ENCODE results near the gene CHCHD3.

The CHCHD3 gene

DNA sequence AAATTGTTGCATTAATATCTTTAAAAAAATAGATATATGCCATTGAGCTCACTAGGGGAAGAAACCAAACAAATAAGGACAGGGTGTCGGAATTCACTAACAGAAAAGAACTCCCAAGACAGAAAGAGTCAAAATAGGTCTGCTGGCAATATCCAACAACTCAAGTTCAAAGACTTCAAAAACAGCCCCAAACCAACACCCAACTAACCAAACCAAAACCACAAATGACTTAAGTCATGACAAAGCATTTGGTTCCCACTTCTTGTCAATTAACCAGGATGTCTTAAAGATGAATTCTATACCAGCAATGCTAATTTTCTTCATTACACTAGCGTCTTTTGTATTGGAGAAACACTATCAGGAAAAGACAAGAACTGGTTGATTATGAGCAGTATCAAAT lies 256.7 kb downstream of the CHCHD3 start:
- Mint-ChIP-seq H3K4me1 (ENCODE audit: low read depth) (peaks cover 19% of the 10 kb centered on the region), H3K9me3 (ENCODE audit: low read depth) (no peaks in the 10 kb centered on the region), H3K27ac (no peak overlapping the region), H3K36me3 (peaks cover 25% of the 10 kb centered on the region), H3K4me3 (no peak overlapping the region), H3K27me3 (no peaks in the 10 kb centered on the region)

DNA sequence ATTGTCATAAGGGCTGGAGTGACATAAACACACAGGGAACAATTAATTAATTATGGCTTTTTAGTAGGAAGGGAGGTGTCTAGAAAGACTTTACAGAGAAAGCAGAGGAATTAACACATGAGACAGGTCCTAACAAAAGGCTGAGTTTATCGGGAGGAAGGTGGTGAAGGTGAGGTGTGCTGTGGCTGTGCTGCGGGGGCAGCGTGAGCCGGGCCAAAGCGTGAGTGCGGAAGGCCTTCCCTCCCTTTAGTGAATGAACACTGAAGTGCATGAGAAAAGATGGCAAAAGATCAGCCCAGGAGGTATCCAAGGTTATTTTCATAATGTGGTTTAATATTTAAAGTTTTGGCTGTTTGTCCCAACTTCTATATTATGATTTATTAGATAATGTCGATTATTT lies 262.2 kb downstream of the CHCHD3 start:
- no peaks in the 10 kb centered on the region for H3K4me1 Mint-ChIP-seq (ENCODE audit: low read depth)

GRCh38 chr7:132817949-132818348 lies 263.9 kb downstream of the CHCHD3 start:
- H3K4me1 Mint-ChIP-seq (ENCODE audit: low read depth) = no peaks in the 10 kb centered on the region
- no peak overlapping the region for H3K4me3 Mint-ChIP-seq
- no peaks in the 10 kb centered on the region for H3K27me3 Mint-ChIP-seq
- H3K9me3 Mint-ChIP-seq (ENCODE audit: low read depth) = peaks cover under 1% of the 10 kb centered on the region
- H3K27ac Mint-ChIP-seq = no peak overlapping the region
- peaks cover 15% of the 10 kb centered on the region for H3K36me3 Mint-ChIP-seq

More for the DNA sequence above, 262.2 kb downstream of the CHCHD3 start:
- Mint-ChIP-seq H3K36me3 (peaks cover 7% of the 10 kb centered on the region), H3K27ac (no peak overlapping the region), H3K9me3 (ENCODE audit: low read depth) (no peaks in the 10 kb centered on the region), H3K4me3 (no peak overlapping the region), H3K27me3 (no peaks in the 10 kb centered on the region)

DNA sequence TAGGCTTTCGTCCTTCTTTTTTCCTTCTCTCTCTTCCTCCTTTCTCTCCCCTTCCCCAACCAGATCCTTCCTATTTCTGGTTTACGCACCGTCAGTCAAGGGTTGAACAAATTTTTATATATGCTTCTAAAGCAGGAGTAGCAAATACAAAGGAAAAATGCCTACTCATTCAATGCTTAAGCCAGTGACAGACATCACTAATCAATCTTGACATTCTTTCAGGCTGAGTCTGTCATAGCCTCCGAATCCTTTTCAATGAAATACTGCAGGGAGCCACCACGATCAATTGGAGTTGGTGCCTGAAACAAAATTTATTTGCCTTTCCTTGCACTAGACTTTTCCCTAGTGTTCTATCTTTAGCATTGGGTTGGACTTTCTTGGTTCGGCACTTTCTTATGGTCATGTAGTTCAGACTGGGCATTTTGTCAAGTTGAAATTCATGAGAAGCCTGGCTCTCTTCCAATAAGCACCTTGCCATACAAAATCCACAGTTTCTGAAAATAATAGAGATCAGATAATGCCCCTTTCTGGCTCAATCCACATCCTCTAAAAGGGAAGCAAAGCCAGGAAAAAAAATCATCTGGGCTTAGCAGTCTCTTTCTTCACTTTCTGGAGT lies 266.1 kb downstream of the CHCHD3 start:
- H3K9me3 Mint-ChIP-seq (ENCODE audit: low read depth) = peaks cover 6% of the 10 kb centered on the region
- H3K27ac Mint-ChIP-seq = no peak overlapping the region
- H3K36me3 Mint-ChIP-seq = peaks cover 26% of the 10 kb centered on the region
- H3K4me3 Mint-ChIP-seq = no peak overlapping the region
- H3K27me3 Mint-ChIP-seq = no peaks in the 10 kb centered on the region
- H3K4me1 Mint-ChIP-seq (ENCODE audit: low read depth) = no peaks in the 10 kb centered on the region

DNA sequence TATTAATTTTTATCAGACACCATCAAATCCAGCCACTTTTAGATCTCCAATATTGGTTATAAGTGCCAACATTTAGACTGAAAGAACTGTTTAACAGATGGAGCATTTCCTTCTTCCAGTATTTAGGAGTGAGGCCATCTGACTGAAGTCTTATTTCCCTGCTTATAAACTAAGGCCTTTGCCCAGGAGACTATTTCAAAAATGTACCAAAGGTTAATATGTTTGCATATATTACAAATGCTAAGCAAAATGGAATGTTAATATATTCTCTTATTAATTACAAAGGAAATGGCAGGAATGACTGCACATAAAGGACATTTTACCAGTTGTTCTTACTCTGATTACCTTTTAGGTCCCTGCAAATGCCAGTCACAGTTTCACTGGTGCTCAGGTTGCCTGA lies 266.8 kb downstream of the CHCHD3 start:
- no peak overlapping the region for H3K27ac Mint-ChIP-seq
- H3K27me3 Mint-ChIP-seq = no peaks in the 10 kb centered on the region
- no peaks in the 10 kb centered on the region for H3K4me1 Mint-ChIP-seq (ENCODE audit: low read depth)
- H3K9me3 Mint-ChIP-seq (ENCODE audit: low read depth) = peaks cover 6% of the 10 kb centered on the region
- H3K4me3 Mint-ChIP-seq = no peak overlapping the region
- peaks cover 28% of the 10 kb centered on the region for H3K36me3 Mint-ChIP-seq

DNA sequence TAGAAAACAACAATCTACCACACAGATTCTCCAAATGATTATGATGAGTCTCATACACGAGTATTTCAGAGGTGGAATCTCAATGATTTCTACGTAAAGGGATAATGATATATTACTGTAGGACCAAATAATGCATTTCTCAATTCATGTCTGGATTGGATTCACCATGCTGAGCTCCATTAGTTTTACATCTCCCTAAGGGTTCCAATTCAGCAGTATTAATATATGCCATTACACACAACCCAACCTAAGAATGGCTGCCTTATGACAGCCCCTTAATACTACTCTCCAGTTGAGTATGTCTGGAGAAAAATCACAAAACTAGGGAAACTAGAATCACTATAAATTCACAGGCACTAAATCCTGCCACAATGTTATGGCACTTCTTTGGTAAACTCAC lies 271.3 kb downstream of the CHCHD3 start:
- Mint-ChIP-seq H3K36me3 (peaks cover 28% of the 10 kb centered on the region), H3K4me1 (ENCODE audit: low read depth) (no peaks in the 10 kb centered on the region), H3K9me3 (ENCODE audit: low read depth) (peaks cover 6% of the 10 kb centered on the region), H3K4me3 (no peak overlapping the region), H3K27me3 (no peaks in the 10 kb centered on the region), H3K27ac (no peak overlapping the region)

DNA sequence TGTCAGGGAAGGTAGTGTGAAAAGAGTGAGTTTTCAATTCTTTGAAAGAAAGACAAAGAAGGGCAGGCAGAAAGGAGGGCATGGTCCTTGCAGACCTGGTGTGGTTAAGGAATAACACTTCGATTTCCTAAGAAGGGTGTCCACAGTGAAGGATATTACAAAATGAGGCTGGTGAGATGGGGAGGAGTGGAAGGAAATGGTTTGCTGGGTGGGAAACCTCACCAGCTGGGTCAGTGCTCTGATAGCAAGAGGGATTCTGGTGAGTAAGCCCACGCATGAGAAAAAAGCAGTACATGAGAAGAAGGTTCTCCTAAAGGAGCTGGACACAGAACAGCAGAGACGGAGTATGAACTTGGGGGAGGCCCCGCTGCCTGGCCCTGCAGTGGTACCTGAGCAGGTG lies 275.1 kb downstream of the CHCHD3 start:
- Mint-ChIP-seq H3K4me3 (no peak overlapping the region), H3K27ac (no peak overlapping the region), H3K9me3 (ENCODE audit: low read depth) (no peaks in the 10 kb centered on the region)

DNA sequence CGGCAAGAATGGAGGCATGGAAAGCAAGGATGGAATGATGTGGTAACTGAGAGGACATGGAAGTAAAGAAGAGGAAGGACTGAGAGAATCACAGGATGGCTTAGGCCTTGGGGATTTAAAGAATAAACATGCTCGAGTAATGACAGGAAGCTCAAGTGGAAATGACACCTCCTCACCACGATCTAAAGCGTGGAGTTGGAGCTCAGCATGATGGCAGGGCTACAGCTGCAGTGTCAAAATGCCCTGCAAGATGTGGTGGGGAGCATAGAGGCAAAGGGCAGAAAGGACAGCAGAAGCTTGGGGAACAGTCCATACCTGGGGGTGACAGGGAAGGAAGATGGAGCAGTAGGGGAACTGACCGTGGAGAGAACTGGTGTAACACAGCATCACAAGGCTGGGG lies 276.1 kb downstream of the CHCHD3 start:
- no peaks in the 10 kb centered on the region for H3K9me3 Mint-ChIP-seq (ENCODE audit: low read depth)
- peaks cover 4% of the 10 kb centered on the region for H3K36me3 Mint-ChIP-seq
- H3K27me3 Mint-ChIP-seq = no peaks in the 10 kb centered on the region
- H3K4me1 Mint-ChIP-seq (ENCODE audit: low read depth) = no peaks in the 10 kb centered on the region
- no peak overlapping the region for H3K27ac Mint-ChIP-seq
- H3K4me3 Mint-ChIP-seq = no peak overlapping the region

More for the DNA sequence above, 275.1 kb downstream of the CHCHD3 start:
- no peaks in the 10 kb centered on the region for H3K4me1 Mint-ChIP-seq (ENCODE audit: low read depth)
- peaks cover 12% of the 10 kb centered on the region for H3K36me3 Mint-ChIP-seq
- H3K27me3 Mint-ChIP-seq = no peaks in the 10 kb centered on the region

- peaks cover 3% of the 10 kb centered on the region for H3K36me3 Mint-ChIP-seq
- no peaks in the 10 kb centered on the region for H3K27me3 Mint-ChIP-seq
- H3K4me1 Mint-ChIP-seq (ENCODE audit: low read depth) = peaks cover 2% of the 10 kb centered on the region
- no peak overlapping the region for H3K27ac Mint-ChIP-seq
- H3K4me3 Mint-ChIP-seq = no peak overlapping the region
- H3K9me3 Mint-ChIP-seq (ENCODE audit: low read depth) = no peaks in the 10 kb centered on the region
Observed at GRCh38 chr7:132804849-132805485, 276.9 kb downstream of the CHCHD3 start.

DNA sequence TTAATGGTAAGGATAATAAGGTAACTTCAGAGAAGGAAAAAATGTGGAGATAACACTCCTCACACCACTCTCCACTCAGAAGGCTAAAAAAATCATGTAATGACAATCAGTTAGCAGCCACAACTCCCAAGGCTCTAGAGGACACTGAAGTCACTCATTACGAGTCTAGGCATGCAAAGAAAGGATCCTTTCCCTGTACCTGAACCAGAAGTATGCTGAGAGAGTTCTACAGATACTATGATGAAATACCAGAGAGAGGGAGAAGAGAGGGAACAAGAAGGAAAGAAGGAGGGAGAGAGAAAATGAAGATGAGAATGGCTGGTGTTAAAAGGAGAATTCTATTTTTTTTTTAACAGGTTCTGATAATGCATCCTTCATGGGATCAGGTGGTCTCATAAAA lies 281.4 kb downstream of the CHCHD3 start:
- no peak overlapping the region for H3K27ac Mint-ChIP-seq
- H3K27me3 Mint-ChIP-seq = no peaks in the 10 kb centered on the region
- peaks cover 9% of the 10 kb centered on the region for H3K36me3 Mint-ChIP-seq
- no peaks in the 10 kb centered on the region for H3K9me3 Mint-ChIP-seq (ENCODE audit: low read depth)
- no peak overlapping the region for H3K4me3 Mint-ChIP-seq
- peaks cover 2% of the 10 kb centered on the region for H3K4me1 Mint-ChIP-seq (ENCODE audit: low read depth)

- Mint-ChIP-seq H3K27ac (no peak overlapping the region), H3K27me3 (no peaks in the 10 kb centered on the region), H3K9me3 (ENCODE audit: low read depth) (no peaks in the 10 kb centered on the region), H3K4me1 (ENCODE audit: low read depth) (peaks cover 2% of the 10 kb centered on the region), H3K36me3 (peaks cover 14% of the 10 kb centered on the region), H3K4me3 (no peak overlapping the region)
Observed at GRCh38 chr7:132799081-132799413, 282.8 kb downstream of the CHCHD3 start.

DNA sequence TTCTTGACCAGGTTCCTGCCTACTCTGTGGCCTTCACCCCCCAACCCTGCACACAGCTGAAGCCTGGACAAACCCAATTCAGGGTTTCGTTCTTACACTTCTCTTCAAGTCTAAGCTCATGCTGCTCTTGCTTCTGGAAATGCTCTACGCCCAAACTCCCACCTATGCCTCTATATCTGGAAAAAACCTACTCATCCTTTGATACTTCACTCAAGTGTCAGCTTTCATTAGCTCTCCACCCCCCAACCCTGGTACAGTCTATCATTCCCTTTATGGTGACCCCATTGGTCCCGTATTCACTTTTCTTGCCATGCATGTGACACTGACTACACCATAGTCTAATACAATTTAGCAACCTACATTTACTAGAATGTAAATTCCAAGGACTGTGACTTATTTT lies 284.7 kb downstream of the CHCHD3 start:
- Mint-ChIP-seq H3K4me3 (no peak overlapping the region), H3K36me3 (peaks cover 19% of the 10 kb centered on the region), H3K27me3 (no peaks in the 10 kb centered on the region), H3K27ac (no peak overlapping the region), H3K9me3 (ENCODE audit: low read depth) (no peaks in the 10 kb centered on the region), H3K4me1 (ENCODE audit: low read depth) (peaks cover 2% of the 10 kb centered on the region)

DNA sequence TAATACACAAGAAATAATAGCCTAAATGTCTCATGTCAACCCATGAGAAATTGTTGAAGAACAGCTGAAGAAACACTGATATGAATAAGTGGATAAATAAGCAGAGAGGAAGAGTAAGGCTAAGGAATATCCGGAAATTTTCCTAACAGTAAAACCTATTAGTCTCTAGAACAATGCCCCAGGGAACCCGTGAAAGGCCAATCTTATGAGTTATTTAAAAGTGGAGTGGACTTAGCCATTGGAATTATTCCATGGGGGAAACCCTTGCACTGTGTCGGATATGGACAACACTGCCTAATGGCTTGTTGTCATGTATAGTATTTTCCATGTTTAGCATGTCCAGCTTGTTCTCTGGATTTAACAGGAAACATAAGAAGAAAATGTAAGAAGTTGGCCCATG lies 288.4 kb downstream of the CHCHD3 start:
- Mint-ChIP-seq H3K27me3 (no peaks in the 10 kb centered on the region), H3K4me1 (ENCODE audit: low read depth) (no peaks in the 10 kb centered on the region), H3K36me3 (peaks cover 30% of the 10 kb centered on the region), H3K9me3 (ENCODE audit: low read depth) (no peaks in the 10 kb centered on the region), H3K27ac (no peak overlapping the region), H3K4me3 (no peak overlapping the region)

DNA sequence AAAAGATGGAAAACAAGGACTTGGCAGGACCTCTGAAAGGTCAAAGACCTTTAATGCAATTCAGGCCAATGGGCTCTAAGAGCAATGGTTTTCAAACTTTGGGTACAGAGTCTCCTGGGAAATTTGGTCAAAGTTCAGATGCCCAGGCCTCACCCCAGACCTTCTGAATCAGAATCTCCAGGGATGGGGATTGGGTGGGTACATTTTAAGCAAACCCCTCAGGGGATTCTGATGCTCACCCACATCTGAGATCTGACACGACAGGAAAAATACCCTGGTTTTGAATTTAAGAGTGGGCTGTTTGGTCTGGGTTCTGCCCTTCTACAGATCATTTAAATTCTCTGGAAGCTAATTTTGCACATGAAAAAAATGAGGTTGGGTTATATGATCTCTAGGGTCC lies 290.9 kb downstream of the CHCHD3 start:
- Mint-ChIP-seq H3K27me3 (no peaks in the 10 kb centered on the region), H3K4me1 (ENCODE audit: low read depth) (no peaks in the 10 kb centered on the region), H3K4me3 (no peak overlapping the region), H3K27ac (no peak overlapping the region), H3K9me3 (ENCODE audit: low read depth) (no peaks in the 10 kb centered on the region), H3K36me3 (peaks cover 26% of the 10 kb centered on the region)

GRCh38 chr7:132790104-132790503 lies 291.8 kb downstream of the CHCHD3 start:
- Mint-ChIP-seq H3K36me3 (peaks cover 26% of the 10 kb centered on the region), H3K27me3 (no peaks in the 10 kb centered on the region), H3K4me1 (ENCODE audit: low read depth) (no peaks in the 10 kb centered on the region), H3K27ac (no peak overlapping the region), H3K4me3 (no peak overlapping the region), H3K9me3 (ENCODE audit: low read depth) (no peaks in the 10 kb centered on the region)

DNA sequence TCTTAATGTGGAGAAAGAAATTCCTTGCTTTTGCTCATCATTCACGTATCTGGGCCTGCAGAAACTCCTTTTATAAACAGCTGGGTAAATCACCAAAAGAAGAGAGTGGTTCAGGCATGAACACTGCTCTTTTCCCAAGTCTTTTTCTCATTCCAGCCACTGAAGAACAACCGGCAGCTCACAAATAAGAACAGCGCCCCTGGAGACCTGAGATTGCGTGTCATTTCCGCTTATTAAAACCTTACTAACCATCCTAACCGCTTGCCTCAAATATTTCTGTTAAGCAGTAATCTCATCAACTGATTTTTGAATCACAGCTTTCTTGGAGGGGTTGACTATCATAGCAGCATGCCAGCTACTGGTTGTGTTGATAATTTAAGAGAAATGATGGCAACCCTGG lies 292.6 kb downstream of the CHCHD3 start:
- Mint-ChIP-seq H3K27me3 (no peaks in the 10 kb centered on the region), H3K9me3 (ENCODE audit: low read depth) (no peaks in the 10 kb centered on the region), H3K36me3 (peaks cover 23% of the 10 kb centered on the region), H3K27ac (no peak overlapping the region), H3K4me1 (ENCODE audit: low read depth) (no peaks in the 10 kb centered on the region), H3K4me3 (no peak overlapping the region)
